Neural cell (in vitro differentiated cells): ENCODE measurements around the gene NGFR. TPM values are rescaled to one million over a fixed set of nuclear protein-coding genes. Genes with fewer than 3 reads are reported as not detected.

Experiments used
- H2AFZ ChIP-seq: fragments of 200-600, 300-800 bp; sonication (generic), shearing (Covaris generic); 2 replicates; pipeline ENCODE4 v1.6.0; 2014; ENCODE audit warnings: low read depth, mild to moderate bottlenecking, antibody characterized with exemption, low read length, moderate library complexity
- H3F3A ChIP-seq: fragments of 200-600 bp; shearing (Covaris generic); 2 replicates; pipeline ENCODE4 v1.6.1; 2016; ENCODE audit warnings: mild to moderate bottlenecking, moderate library complexity, mixed read lengths, antibody characterized with exemption, low read length; ENCODE audit not compliant: insufficient read depth, poor library complexity, severe bottlenecking
- H3K27ac ChIP-seq: fragments of 200-600, 300-800 bp; sonication (generic), shearing (Covaris generic); 2 replicates; pipeline ENCODE4 v1.5.1; 2014; ENCODE audit warnings: mild to moderate bottlenecking, low read length, moderate library complexity
- H3K27me3 ChIP-seq: fragments of 300-800, 200-600 bp; sonication (generic), shearing (Covaris generic); 2 replicates; pipeline ENCODE4 v1.6.0; 2014; ENCODE audit warnings: mild to moderate bottlenecking, low read depth, low read length, moderate library complexity; ENCODE audit not compliant: insufficient read depth
- H3K36me3 ChIP-seq: fragments of 300-800, 200-600 bp; sonication (generic), shearing (Covaris generic); 2 replicates; pipeline ENCODE4 v1.5.1; 2014; ENCODE audit warnings: mild to moderate bottlenecking, antibody characterized with exemption, low read length, moderate library complexity; ENCODE audit not compliant: insufficient read depth
- H3K4me2 ChIP-seq: fragments of 300-800, 200-600 bp; sonication (generic), shearing (Covaris generic); 2 replicates; pipeline ENCODE4 v1.6.0; 2014; ENCODE audit warnings: mild to moderate bottlenecking, low read length
- H3K4me3 ChIP-seq: fragments of 300-800, 200-600 bp; sonication (generic), shearing (Covaris generic); 2 replicates; pipeline ENCODE4 v1.5.1; 2014; ENCODE audit warnings: mild to moderate bottlenecking, low read length, moderate library complexity
- H3K79me2 ChIP-seq: fragments of 200-600 bp; shearing (Covaris generic); replicated peaks from 2 replicates; pipeline ENCODE4 v1.6.0; 2014; ENCODE audit warnings: mild to moderate bottlenecking, low read length, moderate library complexity; ENCODE audit not compliant: insufficient read depth
- H3K9ac ChIP-seq: fragments of 300-800, 200-600 bp; sonication (generic), shearing (Covaris generic); 2 replicates; pipeline ENCODE4 v1.6.1; 2016; ENCODE audit warnings: mild to moderate bottlenecking, low read length, mixed read lengths
- H3K9me2 ChIP-seq: fragments of 200-600 bp; shearing (Covaris generic); 2 replicates; pipeline ENCODE4 v1.6.1; 2016; ENCODE audit warnings: mild to moderate bottlenecking, low read length, mixed read lengths; ENCODE audit not compliant: insufficient read depth
- H3K9me3 ChIP-seq: fragments of 200-600, 300-800 bp; sonication (generic), shearing (Covaris generic); 2 replicates; pipeline ENCODE4 v1.6.1; 2016; ENCODE audit warnings: mild to moderate bottlenecking, mixed run types, low read length, moderate library complexity, mixed read lengths
- H4K20me1 ChIP-seq: fragments of 200-600 bp; shearing (Covaris generic); 2 replicates; pipeline ENCODE4 v1.6.1; 2016; ENCODE audit warnings: mild to moderate bottlenecking, mixed run types; ENCODE audit not compliant: insufficient read depth
- CTCF ChIP-seq: fragments of 450-650 bp; IDR thresholded peaks from 2 replicates; pipeline ENCODE4 v1.5.1; 2014; ENCODE audit warnings: antibody characterized with exemption, mild to moderate bottlenecking, moderate library complexity; ENCODE audit not compliant: poor library complexity, severe bottlenecking
- EP300 ChIP-seq: fragments of 450-650 bp; conservative IDR thresholded peaks from 2 replicates; pipeline ENCODE4 v1.6.1; 2014; ENCODE audit warnings: antibody characterized with exemption, mild to moderate bottlenecking, moderate library complexity; ENCODE audit not compliant: poor library complexity, severe bottlenecking
- MXI1 ChIP-seq: fragments of 450-650 bp; conservative IDR thresholded peaks from 2 replicates; pipeline ENCODE4 v1.6.1; 2014; ENCODE audit warnings: antibody characterized with exemption, mild to moderate bottlenecking; ENCODE audit not compliant: poor library complexity, severe bottlenecking
- TAF1 ChIP-seq: IDR thresholded peaks from 2 replicates; pipeline ENCODE4 v1.6.1; 2012; ENCODE audit warnings: low read depth
- polyA plus RNA-seq: library from polyadenylated mRNA; depleted of rRNA; stranded (reverse); fragments of >200 nt; gene quantifications from 2 replicates; pipeline ENCODE4 v1.2.3, GENCODE V29; 2014
- TF ChIP-seq, protein P1 (sequence below): IDR thresholded peaks from 2 replicates; pipeline ENCODE4 v1.6.1; 2012; ENCODE audit warnings: borderline replicate concordance

Gene NGFR
- polyA plus RNA-seq, 1 donor from 2014 or later = 3.6 TPM

DNA sequence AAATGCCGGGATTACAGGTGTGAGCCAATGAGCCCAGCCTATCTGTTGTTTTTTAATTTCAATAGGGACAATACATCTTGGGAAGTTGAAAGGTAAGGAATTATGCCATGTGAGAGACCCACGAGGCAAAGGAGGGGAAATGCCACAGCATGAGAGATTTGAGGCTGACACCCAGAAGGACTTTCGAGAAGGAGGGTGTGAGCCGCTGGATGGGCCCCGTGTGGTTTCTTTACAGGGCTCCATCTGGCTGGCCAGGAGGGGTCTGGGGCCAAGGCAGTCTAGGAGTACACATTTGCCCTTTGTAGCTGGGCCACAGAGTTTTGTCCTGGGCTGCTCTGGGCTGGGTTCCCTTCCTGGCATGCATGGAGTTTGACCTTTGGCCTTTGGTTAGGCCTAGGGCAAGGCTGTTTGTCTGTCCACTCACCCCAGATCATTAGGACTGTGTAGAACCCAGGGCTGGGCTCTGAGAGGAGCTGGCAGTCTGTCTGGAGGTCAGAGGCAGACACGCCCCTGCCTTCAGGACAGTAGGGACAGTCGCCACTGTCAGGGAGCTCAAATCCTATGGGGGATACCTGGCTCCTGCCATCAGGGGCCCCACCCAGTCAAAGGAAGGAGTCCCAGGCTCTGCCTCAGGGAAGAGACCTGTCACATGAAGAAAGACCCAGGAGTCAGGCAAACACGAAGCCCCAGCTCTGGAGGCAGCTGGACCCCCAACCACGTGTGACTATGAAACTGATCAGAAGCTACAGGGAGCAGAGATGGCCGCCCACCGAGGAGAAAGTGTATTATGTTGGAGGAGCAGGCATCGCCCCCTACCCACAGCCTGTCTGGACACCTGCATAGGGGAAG lies 56.4 kb downstream of the NGFR start:
- H3F3A ChIP-seq = no peaks in the 10 kb centered on the region
- TF ChIP-seq MXI1 (no peak), EP300 (no peak)
- TF ChIP-seq, protein P1, sequence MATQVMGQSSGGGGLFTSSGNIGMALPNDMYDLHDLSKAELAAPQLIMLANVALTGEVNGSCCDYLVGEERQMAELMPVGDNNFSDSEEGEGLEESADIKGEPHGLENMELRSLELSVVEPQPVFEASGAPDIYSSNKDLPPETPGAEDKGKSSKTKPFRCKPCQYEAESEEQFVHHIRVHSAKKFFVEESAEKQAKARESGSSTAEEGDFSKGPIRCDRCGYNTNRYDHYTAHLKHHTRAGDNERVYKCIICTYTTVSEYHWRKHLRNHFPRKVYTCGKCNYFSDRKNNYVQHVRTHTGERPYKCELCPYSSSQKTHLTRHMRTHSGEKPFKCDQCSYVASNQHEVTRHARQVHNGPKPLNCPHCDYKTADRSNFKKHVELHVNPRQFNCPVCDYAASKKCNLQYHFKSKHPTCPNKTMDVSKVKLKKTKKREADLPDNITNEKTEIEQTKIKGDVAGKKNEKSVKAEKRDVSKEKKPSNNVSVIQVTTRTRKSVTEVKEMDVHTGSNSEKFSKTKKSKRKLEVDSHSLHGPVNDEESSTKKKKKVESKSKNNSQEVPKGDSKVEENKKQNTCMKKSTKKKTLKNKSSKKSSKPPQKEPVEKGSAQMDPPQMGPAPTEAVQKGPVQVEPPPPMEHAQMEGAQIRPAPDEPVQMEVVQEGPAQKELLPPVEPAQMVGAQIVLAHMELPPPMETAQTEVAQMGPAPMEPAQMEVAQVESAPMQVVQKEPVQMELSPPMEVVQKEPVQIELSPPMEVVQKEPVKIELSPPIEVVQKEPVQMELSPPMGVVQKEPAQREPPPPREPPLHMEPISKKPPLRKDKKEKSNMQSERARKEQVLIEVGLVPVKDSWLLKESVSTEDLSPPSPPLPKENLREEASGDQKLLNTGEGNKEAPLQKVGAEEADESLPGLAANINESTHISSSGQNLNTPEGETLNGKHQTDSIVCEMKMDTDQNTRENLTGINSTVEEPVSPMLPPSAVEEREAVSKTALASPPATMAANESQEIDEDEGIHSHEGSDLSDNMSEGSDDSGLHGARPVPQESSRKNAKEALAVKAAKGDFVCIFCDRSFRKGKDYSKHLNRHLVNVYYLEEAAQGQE = no peak
- no peaks in the 10 kb centered on the region for H3K9me3 ChIP-seq
- no peaks in the 10 kb centered on the region for H3K36me3 ChIP-seq
- no peaks in the 10 kb centered on the region for H3K9me2 ChIP-seq
- H3K27ac ChIP-seq = no peak overlapping the region
- H3K27me3 ChIP-seq = no peaks in the 10 kb centered on the region
- H2AFZ ChIP-seq = no peak overlapping the region
- no peak overlapping the region for H3K4me3 ChIP-seq
- no peak overlapping the region for H3K4me2 ChIP-seq
- no peak overlapping the region for H3K9ac ChIP-seq
- no peaks in the 10 kb centered on the region for H3K79me2 ChIP-seq
- no peaks in the 10 kb centered on the region for H4K20me1 ChIP-seq

- Histone ChIP-seq H3K4me3 (no peak overlapping the region), H3K9ac (no peak overlapping the region), H4K20me1 (no peaks in the 10 kb centered on the region), H3K27me3 (no peaks in the 10 kb centered on the region), H3K36me3 (no peaks in the 10 kb centered on the region), H3K4me2 (no peak overlapping the region), H2AFZ (no peak overlapping the region), H3K9me2 (no peaks in the 10 kb centered on the region), H3K9me3 (no peaks in the 10 kb centered on the region), H3K27ac (no peak overlapping the region), H3F3A (no peaks in the 10 kb centered on the region), H3K79me2 (no peaks in the 10 kb centered on the region)
- no peak for TF ChIP-seq CTCF
- TF ChIP-seq MXI1 = no peak
- no peak for TF ChIP-seq TAF1
These were observed 57.1 kb downstream of the NGFR start for GRCh38 chr17:49552070-49552751.
